ENCODE results near the gene WNT8A.
"Not testable (repeated sequence)": the region's sequence is repeated elsewhere in the genome, so short reads cannot be mapped to it uniquely, and the experiment has no call there.

The WNT8A gene

GRCh38 chr5:138053554-138053953, 30.3 kb upstream of the WNT8A start:
- H3K27ac ChIP-seq, result no peak overlapping the region
- TF ChIP-seq ZFX (IDR thresholded peaks at IDR 0.05), result no peak

GRCh38 chr5:138054206-138054605, 29.6 kb upstream of the WNT8A start:
- no peak overlapping the region for H3K27ac ChIP-seq
- TF ChIP-seq ZFX (IDR thresholded peaks at IDR 0.05), result no peak
- no peak for TF ChIP-seq CTCF (conservative IDR thresholded peaks at IDR 0.05)

GRCh38 chr5:138054847-138055558, 28.8 kb upstream of the WNT8A start:
- no peak overlapping the region for H3K27ac ChIP-seq
- no peak for TF ChIP-seq CTCF (conservative IDR thresholded peaks at IDR 0.05)
- no peak for TF ChIP-seq ZFX (IDR thresholded peaks at IDR 0.05)

GRCh38 chr5:138064526-138064925, 19.3 kb upstream of the WNT8A start:
- TF ChIP-seq CTCF (conservative IDR thresholded peaks at IDR 0.05) (no peak), ZFX (IDR thresholded peaks at IDR 0.05) (no peak)
- no peak overlapping the region for H3K27ac ChIP-seq

GRCh38 chr5:138065102-138065501, 18.7 kb upstream of the WNT8A start:
- TF ChIP-seq ZFX (IDR thresholded peaks at IDR 0.05), result no peak
- peak; percentile 47 for TF ChIP-seq CTCF (conservative IDR thresholded peaks at IDR 0.05)
- H3K27ac ChIP-seq, result no peak overlapping the region

- no peak overlapping the region for H3K27ac ChIP-seq
- no peak for TF ChIP-seq CTCF (conservative IDR thresholded peaks at IDR 0.05)
- TF ChIP-seq ZFX (IDR thresholded peaks at IDR 0.05), result no peak
These were observed 15.9 kb upstream of the WNT8A start for GRCh38 chr5:138067945-138068344.

- H3K27ac ChIP-seq, result no peak overlapping the region
- TF ChIP-seq CTCF (conservative IDR thresholded peaks at IDR 0.05) (peak; percentile 93), ZFX (IDR thresholded peaks at IDR 0.05) (no peak)
These were observed 14.9 kb upstream of the WNT8A start for GRCh38 chr5:138068742-138069600.

GRCh38 chr5:138070026-138070425, 13.8 kb upstream of the WNT8A start:
- H3K27ac ChIP-seq, result not testable (repeated sequence)
